H4 (cell line): Measurements from ENCODE around the gene VAMP4. TPM values are rescaled to one million over a fixed set of nuclear protein-coding genes. Genes with fewer than 3 reads are reported as not detected.

ENCODE experiments used
- DNase-seq: peaks from one replicate; pipeline ENCODE4 v3.0.0-alpha.2; 2015; ENCODE audit warnings: low spot score
- total RNA-seq: library from RNA; depleted of rRNA; stranded (reverse); fragments of >200 nt; shearing (Covaris generic); gene quantifications from 2 replicates; pipeline ENCODE4 v1.2.3, GENCODE V29; 2014; rRNA removed

The VAMP4 gene
- 7.4 and 9.5 TPM in 2 replicates for total RNA-seq

GRCh38 chr1:171741872-171742576 is at the start of gene VAMP4:
Gene VAMP4, minus strand, starts transcription at chr1:171742065. Its CDS starts 3,651 bp downstream, at chr1:171738414.
- peak; percentile 70 for DNase-seq

GRCh38 chr1:171790318-171790717 is 48.5 kb upstream of the VAMP4 start:
- no peak for DNase-seq

GRCh38 chr1:171788696-171789095 is 46.8 kb upstream of the VAMP4 start:
- DNase-seq: no peak

DNA sequence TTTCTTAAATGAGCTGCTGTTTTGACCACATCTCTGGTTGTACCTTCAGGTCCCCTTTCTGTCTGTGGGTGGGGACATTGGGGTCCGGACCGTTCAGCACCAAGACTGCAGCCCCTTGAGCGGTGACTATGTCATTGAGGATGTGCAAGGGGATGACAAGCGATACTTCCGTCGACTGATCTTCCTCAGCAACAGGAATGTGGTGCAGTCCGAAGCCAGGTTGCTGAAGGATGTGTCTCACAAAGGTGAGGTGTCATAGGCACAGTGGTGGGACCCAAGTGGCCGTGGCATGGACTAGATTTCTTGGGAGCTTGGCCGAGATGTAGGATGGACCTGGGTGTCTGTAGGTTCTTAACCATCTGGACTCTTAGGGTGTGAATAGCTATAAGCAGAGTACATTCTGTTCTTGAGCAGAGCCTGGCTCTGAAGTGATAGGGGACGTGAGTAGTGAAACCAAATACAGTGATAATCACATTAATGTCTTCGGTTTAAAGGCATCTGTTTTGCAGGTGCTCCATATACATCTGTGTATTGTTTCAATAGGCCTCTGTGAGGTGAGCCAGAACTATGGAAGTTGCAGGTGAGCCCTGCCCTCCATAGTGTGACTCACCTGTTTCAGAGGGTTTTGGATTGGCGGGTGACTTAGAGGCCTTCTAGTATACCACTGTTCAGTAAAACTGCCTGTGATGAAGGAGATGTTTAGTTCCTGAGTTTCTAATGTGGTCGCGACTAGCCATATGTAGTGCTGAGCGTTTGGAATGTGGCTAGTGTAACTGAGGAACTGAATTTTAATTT is 46.0 kb upstream of the VAMP4 start:
- no peak for DNase-seq

GRCh38 chr1:171786534-171786933 is 44.7 kb upstream of the VAMP4 start:
- DNase-seq: no peak

GRCh38 chr1:171785766-171786165 is 43.9 kb upstream of the VAMP4 start:
- no peak for DNase-seq

DNA sequence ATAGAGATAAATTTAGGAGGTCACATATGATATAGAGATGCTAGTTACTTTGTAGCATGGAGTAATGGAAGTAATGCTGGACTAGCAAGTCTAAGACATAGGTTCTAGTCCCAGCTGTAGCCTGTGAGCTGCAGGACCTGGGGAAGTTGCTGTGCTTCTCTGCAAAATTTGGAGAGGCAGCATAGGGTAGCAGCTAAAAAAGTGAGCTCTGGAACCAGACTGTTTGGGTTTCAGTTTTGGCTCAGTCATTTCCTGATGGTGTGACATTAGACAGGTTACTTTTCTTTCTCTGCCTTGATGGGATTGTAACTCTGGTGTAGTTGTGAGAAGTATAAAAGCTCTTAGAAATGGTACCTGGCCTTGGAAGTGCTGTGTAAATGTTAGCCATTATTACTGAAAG is 42.9 kb upstream of the VAMP4 start:
- no peak for DNase-seq

GRCh38 chr1:171783816-171784530 is 42.1 kb upstream of the VAMP4 start:
- DNase-seq: no peak

- DNase-seq: peak; percentile 99
These were observed 39.5 kb upstream of the VAMP4 start, which contains the start of gene METTL13 for GRCh38 chr1:171781176-171781875. Gene METTL13, plus strand, starts transcription at chr1:171781660. Its CDS starts 308 bp downstream, at chr1:171781968.

- no peak for DNase-seq
These were observed 38.8 kb upstream of the VAMP4 start for GRCh38 chr1:171780583-171781175.

GRCh38 chr1:171772312-171772711 is 30.4 kb upstream of the VAMP4 start:
- DNase-seq: no peak

DNA sequence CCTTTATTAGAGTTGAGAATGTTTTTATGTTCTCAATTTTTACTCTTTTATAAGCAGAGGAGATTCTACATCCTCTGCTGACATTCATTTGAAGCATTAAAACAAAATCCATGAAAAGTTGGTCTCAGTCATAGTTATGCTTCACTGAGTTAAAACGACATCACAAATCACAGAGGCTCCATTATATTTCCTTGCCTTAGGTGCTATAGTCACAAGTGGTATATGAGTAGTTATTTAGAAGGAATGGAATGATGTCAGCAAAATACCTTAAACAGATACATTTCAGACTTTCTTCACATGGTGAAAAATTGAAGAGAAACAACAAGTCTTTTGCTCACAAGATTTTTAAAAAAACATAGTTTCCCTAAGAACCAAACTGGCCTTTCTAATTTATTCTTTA is 27.9 kb upstream of the VAMP4 start:
- DNase-seq: no peak

- DNase-seq: no peak
These were observed 27.3 kb upstream of the VAMP4 start for GRCh38 chr1:171769171-171769570.

DNA sequence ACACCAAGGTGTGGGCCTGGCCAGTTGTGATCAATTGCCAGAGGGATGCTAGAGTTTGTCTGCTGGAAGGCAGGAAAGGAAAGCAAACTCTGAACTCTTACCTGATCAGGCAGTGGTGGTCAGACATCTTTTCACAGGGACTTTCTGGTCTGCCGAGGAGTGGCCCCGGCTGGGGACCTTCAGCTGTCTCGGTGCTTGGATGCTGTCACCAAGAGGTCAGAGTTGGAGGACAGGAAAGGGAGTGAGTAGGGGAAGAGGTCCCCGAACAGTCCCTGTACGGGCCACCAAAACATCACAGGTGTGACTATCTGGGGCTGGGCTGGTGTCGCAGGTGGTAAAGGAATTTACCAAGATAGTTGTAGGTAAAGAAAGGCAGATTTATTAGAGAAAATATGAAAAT is 21.9 kb upstream of the VAMP4 start:
- no peak for DNase-seq

DNA sequence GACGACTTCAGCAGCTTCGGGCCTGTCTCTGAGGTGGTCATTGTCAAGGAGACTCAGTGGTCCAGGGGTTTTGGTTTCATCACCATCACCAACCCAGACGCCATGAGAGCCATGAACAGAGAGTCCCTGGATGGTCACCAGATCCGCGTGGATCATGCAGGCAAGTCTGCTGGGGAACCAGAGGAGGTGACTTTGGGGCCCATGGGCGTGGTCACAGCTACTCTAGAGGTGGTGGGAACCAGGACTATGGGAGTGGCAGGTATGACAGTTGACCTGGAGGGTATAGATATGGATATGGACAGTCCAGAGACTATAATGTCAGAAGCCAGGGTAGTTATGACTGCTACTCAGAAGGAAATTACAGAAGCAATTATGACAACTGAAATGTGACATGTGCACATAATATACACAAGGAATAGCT is 20.3 kb upstream of the VAMP4 start:
- DNase-seq: no peak

DNA sequence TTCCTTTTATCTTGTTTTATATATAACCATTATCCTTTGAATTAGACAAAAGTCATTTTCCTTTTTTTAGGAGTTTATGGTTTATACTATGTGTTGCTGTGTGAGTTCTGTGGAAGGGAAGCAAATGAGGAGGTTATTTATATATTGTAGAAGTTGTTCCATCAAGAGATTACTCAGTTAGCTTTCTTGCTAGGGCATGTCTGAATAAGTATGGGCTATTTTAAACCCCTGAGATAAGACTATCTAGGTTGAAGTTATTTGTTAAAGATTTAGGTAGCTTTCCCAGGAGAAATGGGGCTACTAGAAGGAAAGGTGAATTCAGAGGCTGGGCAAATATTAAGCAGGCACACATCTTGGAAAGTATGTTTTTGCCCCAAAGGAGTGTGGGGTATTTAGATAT is 16.1 kb upstream of the VAMP4 start:
- DNase-seq: no peak

- DNase-seq: no peak
These were observed 15.0 kb upstream of the VAMP4 start for GRCh38 chr1:171756856-171757255.

GRCh38 chr1:171754971-171755370 is 13.1 kb upstream of the VAMP4 start:
- DNase-seq: no peak

- DNase-seq: no peak
These were observed 12.5 kb upstream of the VAMP4 start for GRCh38 chr1:171754353-171754705.

- DNase-seq: no peak
These were observed 12.0 kb upstream of the VAMP4 start for GRCh38 chr1:171753685-171754352.

DNA sequence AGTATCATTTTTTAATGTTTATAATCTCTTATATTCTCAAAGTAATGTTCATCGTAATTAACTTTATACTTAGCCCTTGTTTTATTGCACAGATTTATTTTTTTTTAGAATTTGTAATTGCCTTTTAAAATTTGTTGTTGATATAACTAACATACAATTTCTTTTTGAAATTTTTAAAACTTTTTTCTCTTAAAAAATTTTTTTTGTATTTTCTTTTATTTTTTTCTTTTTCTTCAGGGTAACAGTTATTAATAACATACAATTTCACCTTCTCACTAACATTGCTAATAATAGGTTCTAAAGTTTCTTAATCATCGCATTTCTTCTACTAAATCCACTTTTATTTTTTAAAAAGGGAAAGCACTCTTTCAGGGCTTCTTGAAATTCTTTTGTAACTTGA is 11.3 kb upstream of the VAMP4 start:
- DNase-seq: no peak
